Keratinocyte (primary cell): ENCODE measurements around the gene KIR2DL4.
"Not testable (repeated sequence)": the region's sequence is repeated elsewhere in the genome, so short reads cannot be mapped to it uniquely, and the experiment has no call there.

Experiments
- EZH2 ChIP-seq: IDR thresholded peaks from one replicate; pipeline ENCODE4 v1.6.1; 2012; ENCODE audit warnings: inconsistent platforms, mild to moderate bottlenecking, low read length, moderate library complexity
- TF ChIP-seq, protein P1 (sequence below), 3 experiments: IDR thresholded peaks in 1 of 3; conservative IDR thresholded peaks in 1 of 3; optimal IDR thresholded peaks in 1 of 3; 2 replicates in 2 of 3; 3 replicates in 1 of 3; pipeline versions ENCODE3 to v1.5.1; 2011; ENCODE audit warnings: low read length in 3 of 3, mild to moderate bottlenecking in 3 of 3, moderate library complexity in 2 of 3, control low read depth in 1 of 3, inconsistent platforms in 1 of 3; ENCODE audit not compliant: insufficient read depth in 2 of 3; ENCODE audit errors: extremely low read depth in 1 of 3

DNA sequence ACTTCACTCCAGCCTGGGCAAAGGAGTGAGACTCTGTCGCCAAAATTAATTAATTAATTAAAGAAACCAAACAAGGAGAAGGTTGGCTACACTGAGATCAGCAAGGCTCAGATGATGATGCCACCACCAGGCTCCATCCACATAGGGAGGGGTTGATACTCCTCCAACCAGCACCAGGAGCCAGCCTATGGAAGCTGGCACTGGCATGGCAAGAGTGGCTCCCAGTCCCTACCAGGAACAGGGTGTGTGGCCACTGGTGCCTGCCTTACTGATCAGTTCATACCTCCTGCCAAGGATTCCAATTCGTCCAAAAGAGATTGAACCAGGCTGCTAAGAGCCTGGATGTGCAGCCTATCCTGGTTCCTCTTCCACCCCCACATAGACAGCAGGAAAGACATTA is 30.7 kb upstream of the KIR2DL4 start:
- TF ChIP-seq, protein P1, sequence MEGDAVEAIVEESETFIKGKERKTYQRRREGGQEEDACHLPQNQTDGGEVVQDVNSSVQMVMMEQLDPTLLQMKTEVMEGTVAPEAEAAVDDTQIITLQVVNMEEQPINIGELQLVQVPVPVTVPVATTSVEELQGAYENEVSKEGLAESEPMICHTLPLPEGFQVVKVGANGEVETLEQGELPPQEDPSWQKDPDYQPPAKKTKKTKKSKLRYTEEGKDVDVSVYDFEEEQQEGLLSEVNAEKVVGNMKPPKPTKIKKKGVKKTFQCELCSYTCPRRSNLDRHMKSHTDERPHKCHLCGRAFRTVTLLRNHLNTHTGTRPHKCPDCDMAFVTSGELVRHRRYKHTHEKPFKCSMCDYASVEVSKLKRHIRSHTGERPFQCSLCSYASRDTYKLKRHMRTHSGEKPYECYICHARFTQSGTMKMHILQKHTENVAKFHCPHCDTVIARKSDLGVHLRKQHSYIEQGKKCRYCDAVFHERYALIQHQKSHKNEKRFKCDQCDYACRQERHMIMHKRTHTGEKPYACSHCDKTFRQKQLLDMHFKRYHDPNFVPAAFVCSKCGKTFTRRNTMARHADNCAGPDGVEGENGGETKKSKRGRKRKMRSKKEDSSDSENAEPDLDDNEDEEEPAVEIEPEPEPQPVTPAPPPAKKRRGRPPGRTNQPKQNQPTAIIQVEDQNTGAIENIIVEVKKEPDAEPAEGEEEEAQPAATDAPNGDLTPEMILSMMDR (optimal IDR thresholded peaks at IDR 0.05 in 1 of 3, IDR thresholded peaks at IDR 0.05 in 1 of 3, conservative IDR thresholded peaks at IDR 0.05 in 1 of 3; ENCODE audit: extremely low read depth in 1 of 3, insufficient read depth in 2 of 3, low read length in 3 of 3): not testable (repeated sequence)
- TF ChIP-seq EZH2: not testable (repeated sequence)
